Left ventricle myocardium inferior (tissue), 1 donor: ENCODE data around the gene OR2M3. TPM values are rescaled to one million over a fixed set of nuclear protein-coding genes. Genes with fewer than 3 reads are reported as not detected.
"Not testable (repeated sequence)": the region's sequence is repeated elsewhere in the genome, so short reads cannot be mapped to it uniquely, and the experiment has no call there.

Experiments used
- DNase-seq: peaks from one replicate; pipeline ENCODE4 v3.0.0-alpha.2; 2020
- H3K27ac ChIP-seq: fragments of 200-600 bp; replicated peaks from 2 replicates; pipeline ENCODE4 v1.8.0; 2021
- H3K27me3 ChIP-seq: fragments of 200-600 bp; 2 replicates; pipeline ENCODE4 v1.8.0; 2021; ENCODE audit warnings: low read depth
- H3K36me3 ChIP-seq: fragments of 200-600 bp; 2 replicates; pipeline ENCODE4 v1.8.0; 2021
- H3K4me1 ChIP-seq: fragments of 200-600 bp; 2 replicates; pipeline ENCODE4 v1.8.0; 2021
- H3K4me3 ChIP-seq: fragments of 200-600 bp; 2 replicates; pipeline ENCODE4 v1.8.0; 2021; ENCODE audit warnings: mild to moderate bottlenecking, moderate library complexity
- H3K9me3 ChIP-seq: fragments of 200-600 bp; replicated peaks from 2 replicates; pipeline ENCODE4 v1.8.0; 2021
- intact Hi-C: fragments of 100-400 bp; cut with micrococcal nuclease; formaldehyde crosslinking; loops from one replicate; pipeline ENCODE4 v1.11.0; 2022
- total RNA-seq: library from RNA; stranded (reverse); fragmentation: NEBNext Ultra II Directional; extraction: Animal tissue kit (Norgen Biotek cat#: 25700); gene quantifications from one replicate; pipeline ENCODE4 v1.2.1, GENCODE V29; 2021
- TF ChIP-seq, protein P1 (sequence below): fragments of 200-600 bp; IDR thresholded peaks from 2 replicates; pipeline ENCODE4 v1.8.0; 2021; ENCODE audit warnings: antibody characterized with exemption, mild to moderate bottlenecking, borderline replicate concordance
- donor health status: DM: no; HTN: yes; CAD: no; lungs with severe emphysema.

Gene OR2M3
- total RNA-seq, 1 donor from 2014 or later: not detected

GRCh38 chr1:248243204-248243603 lies 46.1 kb downstream of the OR2M3 start:
- no peak for DNase-seq
- intact Hi-C loops: no loop called here
- peaks cover 3% of the 10 kb centered on the region for H3K9me3 ChIP-seq
- H3K4me3 ChIP-seq: no peak overlapping the region
- no peaks in the 10 kb centered on the region for H3K27me3 ChIP-seq
- no peak overlapping the region for H3K27ac ChIP-seq
- H3K4me1 ChIP-seq: no peaks in the 10 kb centered on the region
- H3K36me3 ChIP-seq: no peaks in the 10 kb centered on the region
- TF ChIP-seq, protein P1, sequence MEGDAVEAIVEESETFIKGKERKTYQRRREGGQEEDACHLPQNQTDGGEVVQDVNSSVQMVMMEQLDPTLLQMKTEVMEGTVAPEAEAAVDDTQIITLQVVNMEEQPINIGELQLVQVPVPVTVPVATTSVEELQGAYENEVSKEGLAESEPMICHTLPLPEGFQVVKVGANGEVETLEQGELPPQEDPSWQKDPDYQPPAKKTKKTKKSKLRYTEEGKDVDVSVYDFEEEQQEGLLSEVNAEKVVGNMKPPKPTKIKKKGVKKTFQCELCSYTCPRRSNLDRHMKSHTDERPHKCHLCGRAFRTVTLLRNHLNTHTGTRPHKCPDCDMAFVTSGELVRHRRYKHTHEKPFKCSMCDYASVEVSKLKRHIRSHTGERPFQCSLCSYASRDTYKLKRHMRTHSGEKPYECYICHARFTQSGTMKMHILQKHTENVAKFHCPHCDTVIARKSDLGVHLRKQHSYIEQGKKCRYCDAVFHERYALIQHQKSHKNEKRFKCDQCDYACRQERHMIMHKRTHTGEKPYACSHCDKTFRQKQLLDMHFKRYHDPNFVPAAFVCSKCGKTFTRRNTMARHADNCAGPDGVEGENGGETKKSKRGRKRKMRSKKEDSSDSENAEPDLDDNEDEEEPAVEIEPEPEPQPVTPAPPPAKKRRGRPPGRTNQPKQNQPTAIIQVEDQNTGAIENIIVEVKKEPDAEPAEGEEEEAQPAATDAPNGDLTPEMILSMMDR: peak; percentile 47

- intact Hi-C loops, H3K36me3 ChIP-seq, H3K4me3 ChIP-seq, DNase-seq, H3K27ac ChIP-seq, H3K27me3 ChIP-seq, H3K4me1 ChIP-seq: not testable (repeated sequence)
- peaks cover 42% of the 10 kb centered on the region for H3K9me3 ChIP-seq
Measured at GRCh38 chr1:248259309-248259708, 62.2 kb downstream of the OR2M3 start.

Other genes starting within 250 kb of the OR2M3 start
- gene OR2L8, start 248.4 kb upstream of the OR2M3 start, total RNA-seq: not detected
- not detected for gene OR2AK2, start 232.0 kb upstream of the OR2M3 start, total RNA-seq
- not detected for gene OR2L5, start 183.6 kb upstream of the OR2M3 start, total RNA-seq
- gene OR2L2, start 167.2 kb upstream of the OR2M3 start, total RNA-seq: not detected
- gene OR2L3, start 150.4 kb upstream of the OR2M3 start, total RNA-seq: not detected
- gene OR2L13, start 102.1 kb upstream of the OR2M3 start, total RNA-seq: not detected
- not detected for gene OR2M5, start 52.1 kb upstream of the OR2M3 start, total RNA-seq
- gene OR2M2, start 22.4 kb upstream of the OR2M3 start, total RNA-seq: not detected
- gene OR2M4, start 34.2 kb downstream of the OR2M3 start, total RNA-seq: not detected
- not detected for gene OR2T33, start 80.7 kb downstream of the OR2M3 start, total RNA-seq
- not detected for gene OR2T12, start 106.2 kb downstream of the OR2M3 start, total RNA-seq
- not detected for gene OR2M7, start 127.3 kb downstream of the OR2M3 start, total RNA-seq
- not detected for gene OR14C36, start 151.5 kb downstream of the OR2M3 start, total RNA-seq
- gene OR2T4, start 164.4 kb downstream of the OR2M3 start, total RNA-seq: not detected
- gene OR2T6, start 178.5 kb downstream of the OR2M3 start, total RNA-seq: not detected
- not detected for gene OR2T1, start 205.8 kb downstream of the OR2M3 start, total RNA-seq
- not detected for gene OR2T2, start 248.4 kb downstream of the OR2M3 start, total RNA-seq